HepG2 (cell line): ENCODE results near the gene UBAP1L. TPM values are rescaled to one million over a fixed set of nuclear protein-coding genes. Genes with fewer than 3 reads are reported as not detected.

Experiments used
- ATF3 ChIP-seq: sonication (generic); formaldehyde crosslinking; IDR thresholded peaks from 2 replicates; pipeline ENCODE4 v1.4.0; 2020; ENCODE audit warnings: missing genetic modification reagents
- BCL6 ChIP-seq: IDR thresholded peaks from 2 replicates; pipeline ENCODE4 v1.6.1; 2016; ENCODE audit warnings: missing genetic modification reagents, missing compliant biosample characterization
- DNMT3B ChIP-seq: conservative IDR thresholded peaks from 2 replicates; pipeline ENCODE4 v1.6.1; 2016; ENCODE audit warnings: missing biosample characterization, control low read depth
- ETV6 ChIP-seq: sonication (generic); formaldehyde crosslinking; conservative IDR thresholded peaks from 2 replicates; pipeline ENCODE4 v1.4.0; 2020; ENCODE audit warnings: missing genetic modification reagents
- EZH2 ChIP-seq: conservative IDR thresholded peaks from 2 replicates; pipeline ENCODE4 v1.6.1; 2012; ENCODE audit warnings: mild to moderate bottlenecking, low read depth, low read length, moderate library complexity
- IRF9 ChIP-seq: sonication (generic); formaldehyde crosslinking; IDR thresholded peaks from 2 replicates; pipeline ENCODE4 v1.8.0; 2022; ENCODE audit warnings: missing genetic modification reagents, mild to moderate bottlenecking, borderline replicate concordance
- MYC ChIP-seq: sonication (generic); formaldehyde crosslinking; IDR thresholded peaks from 2 replicates; pipeline ENCODE4 v1.9.0; 2021; ENCODE audit warnings: missing genetic modification reagents, borderline replicate concordance
- NONO ChIP-seq, 2 experiments: fragments of 450-650 bp in 1 of 2; sonication (generic) in 1 of 2; formaldehyde crosslinking in 1 of 2; IDR thresholded peaks in 1 of 2; conservative IDR thresholded peaks in 1 of 2; 2 replicates each; pipeline versions ENCODE4 v1.6.1 to v1.8.0; 2017 to 2022; ENCODE audit warnings: mild to moderate bottlenecking in 1 of 2, missing genetic modification reagents in 1 of 2, moderate library complexity in 1 of 2
- NR2C2 ChIP-seq: sonication (generic); formaldehyde crosslinking; IDR thresholded peaks from 2 replicates; pipeline ENCODE4 v1.4.0; 2020; ENCODE audit warnings: missing genetic modification reagents, mild to moderate bottlenecking, moderate library complexity, borderline replicate concordance
- PAWR ChIP-seq: sonication (generic); formaldehyde crosslinking; IDR thresholded peaks from 2 replicates; pipeline ENCODE4 v1.4.0; 2020; ENCODE audit warnings: missing genetic modification reagents, mild to moderate bottlenecking, borderline replicate concordance
- RAD21 ChIP-seq: fragments of 450-650 bp; formaldehyde crosslinking; IDR thresholded peaks from 2 replicates; pipeline ENCODE4 v1.5.0; 2020; ENCODE audit warnings: mild to moderate bottlenecking
- REL ChIP-seq: sonication (generic); formaldehyde crosslinking; conservative IDR thresholded peaks from 2 replicates; pipeline ENCODE4 v1.8.0; 2022; ENCODE audit warnings: mild to moderate bottlenecking, missing genetic modification reagents, moderate library complexity
- SALL2 ChIP-seq: sonication (generic); formaldehyde crosslinking; IDR thresholded peaks from 2 replicates; pipeline ENCODE4 v1.8.1; 2023; ENCODE audit warnings: mild to moderate bottlenecking, missing genetic modification reagents, inconsistent platforms
- SIX1 ChIP-seq: sonication (generic); formaldehyde crosslinking; IDR thresholded peaks from 2 replicates; pipeline ENCODE4 v1.4.0; 2020; ENCODE audit warnings: missing genetic modification reagents, borderline replicate concordance
- TARDBP ChIP-seq: sonication (generic); formaldehyde crosslinking; IDR thresholded peaks from 2 replicates; pipeline ENCODE4 v1.8.0; 2022; ENCODE audit warnings: mild to moderate bottlenecking, missing genetic modification reagents
- THAP8 ChIP-seq: sonication (generic); formaldehyde crosslinking; IDR thresholded peaks from 2 replicates; pipeline ENCODE4 v1.5.1; 2020; ENCODE audit warnings: missing genetic modification reagents, mild to moderate bottlenecking, borderline replicate concordance
- XRCC5 ChIP-seq: fragments of 200-400 bp; formaldehyde crosslinking; optimal IDR thresholded peaks from 2 replicates; pipeline ENCODE3; 2017; ENCODE audit warnings: mild to moderate bottlenecking, low read length
- ZBTB7A ChIP-seq: sonication (generic); formaldehyde crosslinking; IDR thresholded peaks from 2 replicates; pipeline ENCODE4 v1.8.0; 2022; ENCODE audit warnings: mild to moderate bottlenecking, missing genetic modification reagents
- ZC3H13 ChIP-seq: sonication (generic); formaldehyde crosslinking; IDR thresholded peaks from 2 replicates; pipeline ENCODE4 v1.8.1; 2023; ENCODE audit warnings: mild to moderate bottlenecking, missing genetic modification reagents, moderate library complexity
- ZNF260 ChIP-seq: sonication (generic); formaldehyde crosslinking; IDR thresholded peaks from 2 replicates; pipeline ENCODE4 v1.4.0; 2020; ENCODE audit warnings: missing genetic modification reagents, low read depth, mild to moderate bottlenecking, borderline replicate concordance
- ZNF317 ChIP-seq: sonication (generic); formaldehyde crosslinking; IDR thresholded peaks from 2 replicates; pipeline ENCODE4 v1.5.0; 2020; ENCODE audit warnings: mild to moderate bottlenecking, missing genetic modification reagents
- ZNF512 ChIP-seq: sonication (generic); formaldehyde crosslinking; IDR thresholded peaks from 2 replicates; pipeline ENCODE4 v1.4.0; 2020; ENCODE audit warnings: mild to moderate bottlenecking, missing genetic modification reagents
- ZNF562 ChIP-seq: sonication (generic); formaldehyde crosslinking; IDR thresholded peaks from 2 replicates; pipeline ENCODE4 v1.8.0; 2022; ENCODE audit warnings: missing genetic modification reagents, borderline replicate concordance
- ZNF563 ChIP-seq: sonication (generic); formaldehyde crosslinking; IDR thresholded peaks from 2 replicates; pipeline ENCODE4 v1.8.0; 2022; ENCODE audit warnings: mild to moderate bottlenecking, moderate library complexity, missing genetic modification reagents
- ZNF816 ChIP-seq: sonication (generic); formaldehyde crosslinking; IDR thresholded peaks from 2 replicates; pipeline ENCODE4 v1.8.0; 2022; ENCODE audit warnings: missing genetic modification reagents, mild to moderate bottlenecking, borderline replicate concordance
- polyA plus RNA-seq, 8 experiments: library from polyadenylated mRNA; depleted of rRNA in 3 of 8; stranded (reverse) in 7 of 8; unstranded in 1 of 8; fragments of >200 nt; fragmentation: Illumina TruSeq in 4 of 8; extraction: Trizol in 4 of 8; gene quantifications; 2 replicates each; pipeline versions ENCODE4 v1.2.1 to v1.2.3, GENCODE V29; 2011 to 2016; ENCODE audit warnings: low read depth in 4 of 8, missing spikeins in 1 of 8, mixed read lengths in 1 of 8; ENCODE audit not compliant: insufficient read depth in 1 of 8
- total RNA-seq, 5 experiments: library from RNA; depleted of rRNA; stranded (reverse); fragments of >200 nt; fragmentation: Illumina TruSeq; extraction: Trizol; gene quantifications; 2 replicates each; pipeline ENCODE4 v1.2.3, GENCODE V29; 2016; ENCODE audit warnings: low read depth in 1 of 5

The UBAP1L gene
- total and polyA plus RNA-seq, 2 of the 13 experiments (the other 11 are each of a cell fraction or from before 2014, with no cell fraction given) = 0.86 to 1.4 TPM

- TF ChIP-seq ZNF512 (CRISPR knock-in tag) = no peak
- TF ChIP-seq ATF3 (CRISPR knock-in tag) = no peak
- TF ChIP-seq IRF9 (CRISPR knock-in tag) = no peak; the same call in 1 of the 2 replicates
- peak; percentile 33; the same call in 1 of the 2 replicates for TF ChIP-seq MYC (CRISPR knock-in tag)
- peak; percentile 77 for TF ChIP-seq ZNF563
- no peak for TF ChIP-seq DNMT3B (CRISPR knock-in tag)
- TF ChIP-seq ZNF816 = no peak
- no peak for TF ChIP-seq ZNF317 (CRISPR knock-in tag)
- TF ChIP-seq RAD21 (CRISPR knock-in tag) = no peak
- TF ChIP-seq ZC3H13 (CRISPR knock-in tag) = no peak; the same call in 1 of the 2 replicates
- no peak for TF ChIP-seq ZNF260 (CRISPR knock-in tag)
- no peak for TF ChIP-seq ETV6 (CRISPR knock-in tag)
- no peak for TF ChIP-seq EZH2
- TF ChIP-seq TARDBP = no peak
- TF ChIP-seq PAWR (CRISPR knock-in tag) = no peak
- 0 out of 2 replicates have a peak, but pooled peaks have one; percentile 0 for TF ChIP-seq SALL2 (CRISPR knock-in tag)
- no peak for TF ChIP-seq BCL6 (CRISPR knock-in tag)
- TF ChIP-seq ZBTB7A (CRISPR knock-in tag) = no peak
- no peak for TF ChIP-seq NONO (IDR thresholded peaks at IDR 0.05)
- TF ChIP-seq NONO (CRISPR knock-in tag; conservative IDR thresholded peaks at IDR 0.05) = no peak; the same call in 1 of the 2 replicates
- TF ChIP-seq ZNF562 (CRISPR knock-in tag) = no peak
- no peak for TF ChIP-seq XRCC5
- no peak for TF ChIP-seq REL (CRISPR knock-in tag)
- no peak for TF ChIP-seq THAP8 (CRISPR knock-in tag)
- no peak for TF ChIP-seq NR2C2 (CRISPR knock-in tag)
- TF ChIP-seq SIX1 (CRISPR knock-in tag) = no peak
Measured at GRCh38 chr15:65132878-65133547, 18.0 kb upstream of the UBAP1L start (continued).
